ENCODE results near the gene MAD1L1. TPM values are rescaled to one million over a fixed set of nuclear protein-coding genes. Genes with fewer than 3 reads are reported as not detected.

MAD1L1 gene
- polyA plus RNA-seq, 1 experiment, result 32.0 TPM

- H3K27me3 ChIP-seq (ENCODE audit: control insufficient read depth, insufficient read depth, low read length), result no peaks in the 10 kb centered on the region
- CTCF ChIA-PET, result no interaction called here
- DNase-seq (ENCODE audit: low read depth), result no peak
- POLR2A ChIA-PET, result no interaction called here
- peaks cover 9% of the 10 kb centered on the region for H3K36me3 ChIP-seq (ENCODE audit: control insufficient read depth, insufficient read depth, low read length)
- no peak overlapping the region for H3K4me3 ChIP-seq (ENCODE audit: low read depth, low read length)
- TF ChIP-seq CTCF (IDR thresholded peaks at IDR 0.05; ENCODE audit: insufficient read depth, low read depth, low read length), result no peak
These were observed 152.7 kb downstream of the MAD1L1 start for GRCh38 chr7:2080060-2080387.

- CTCF ChIA-PET, result no interaction called here
- no peak for TF ChIP-seq CTCF (IDR thresholded peaks at IDR 0.05; ENCODE audit: insufficient read depth, low read depth, low read length)
- Histone ChIP-seq H3K4me3 (ENCODE audit: low read depth, low read length) (no peak overlapping the region), H3K27me3 (ENCODE audit: control insufficient read depth, insufficient read depth, low read length) (no peaks in the 10 kb centered on the region), H3K36me3 (ENCODE audit: control insufficient read depth, insufficient read depth, low read length) (peaks cover 9% of the 10 kb centered on the region)
- DNase-seq (ENCODE audit: low read depth), result no peak
- POLR2A ChIA-PET, result no interaction called here
These were observed 153.2 kb downstream of the MAD1L1 start for GRCh38 chr7:2079332-2080059.

- Histone ChIP-seq H3K36me3 (ENCODE audit: control insufficient read depth, insufficient read depth, low read length) (peaks cover 7% of the 10 kb centered on the region), H3K4me3 (ENCODE audit: low read depth, low read length) (no peak overlapping the region), H3K27me3 (ENCODE audit: control insufficient read depth, insufficient read depth, low read length) (no peaks in the 10 kb centered on the region)
- no peak for TF ChIP-seq CTCF (IDR thresholded peaks at IDR 0.05; ENCODE audit: insufficient read depth, low read depth, low read length)
- no peak for DNase-seq (ENCODE audit: low read depth)
- ChIA-PET CTCF (no interaction called here), POLR2A (no interaction called here)
These were observed 153.8 kb downstream of the MAD1L1 start for GRCh38 chr7:2078899-2079298.

GRCh38 chr7:2076649-2077064 lies 156.1 kb downstream of the MAD1L1 start:
- Histone ChIP-seq H3K36me3 (ENCODE audit: control insufficient read depth, insufficient read depth, low read length) (peaks cover 4% of the 10 kb centered on the region), H3K27me3 (ENCODE audit: control insufficient read depth, insufficient read depth, low read length) (no peaks in the 10 kb centered on the region), H3K4me3 (ENCODE audit: low read depth, low read length) (no peak overlapping the region)
- ChIA-PET CTCF (no interaction called here), POLR2A (no interaction called here)
- no peak for DNase-seq (ENCODE audit: low read depth)
- no peak for TF ChIP-seq CTCF (IDR thresholded peaks at IDR 0.05; ENCODE audit: insufficient read depth, low read depth, low read length)

- POLR2A ChIA-PET, result no interaction called here
- TF ChIP-seq CTCF (IDR thresholded peaks at IDR 0.05; ENCODE audit: insufficient read depth, low read depth, low read length), result no peak
- no peak overlapping the region for H3K4me3 ChIP-seq (ENCODE audit: low read depth, low read length)
- DNase-seq (ENCODE audit: low read depth), result no peak
- no peaks in the 10 kb centered on the region for H3K27me3 ChIP-seq (ENCODE audit: control insufficient read depth, insufficient read depth, low read length)
- H3K36me3 ChIP-seq (ENCODE audit: control insufficient read depth, insufficient read depth, low read length), result peaks cover 4% of the 10 kb centered on the region
- CTCF ChIA-PET, result no interaction called here
These were observed 156.9 kb downstream of the MAD1L1 start for GRCh38 chr7:2075811-2076210.
